Astrocyte (in vitro differentiated cells and primary cell): ENCODE results near the gene MAST2. TPM values are rescaled to one million over a fixed set of nuclear protein-coding genes. Genes with fewer than 3 reads are reported as not detected.
A peak's percentile ranks its signal among the peaks of the same experiment; 100 is the strongest.

Source experiments
- DNase-seq: peaks from one replicate; pipeline ENCODE4 v3.0.0-alpha.2; 2010; ENCODE audit warnings: low read depth
- FAIRE-seq: peaks from 2 replicates; lab custom pipeline; 2011; peaks lifted over from hg19 to GRCh38; lab: Jason Lieb, UNC
- H2AFZ ChIP-seq: 2 replicates; pipeline ENCODE4 v1.6.0; 2012; ENCODE audit warnings: low read depth, low read length, inconsistent platforms
- H3K27ac ChIP-seq: 2 replicates; pipeline ENCODE4 v1.5.1; 2011; ENCODE audit warnings: low read depth, low read length, inconsistent platforms
- H3K27me3 ChIP-seq: 2 replicates; pipeline ENCODE4 v1.6.0; 2011; ENCODE audit warnings: low read length, inconsistent platforms; ENCODE audit not compliant: insufficient read depth
- H3K36me3 ChIP-seq: 2 replicates; pipeline ENCODE4 v1.5.1; 2011; ENCODE audit warnings: low read length, inconsistent platforms; ENCODE audit not compliant: insufficient read depth
- H3K4me1 ChIP-seq: 2 replicates; pipeline ENCODE4 v1.5.1; 2011; ENCODE audit warnings: low read length, inconsistent platforms; ENCODE audit not compliant: insufficient read depth
- H3K4me2 ChIP-seq: 2 replicates; pipeline ENCODE4 v1.6.0; 2012; ENCODE audit warnings: low read length, inconsistent platforms
- H3K4me3 ChIP-seq: 2 replicates; pipeline ENCODE4 v1.5.1; 2011; ENCODE audit warnings: low read depth, mild to moderate bottlenecking, low read length, inconsistent platforms; ENCODE audit not compliant: insufficient read depth
- H3K79me2 ChIP-seq: 2 replicates; pipeline ENCODE4 v1.6.0; 2012; ENCODE audit warnings: mild to moderate bottlenecking, low read length, inconsistent platforms; ENCODE audit not compliant: insufficient read depth
- H3K9ac ChIP-seq: 2 replicates; pipeline ENCODE4 v1.6.0; 2012; ENCODE audit warnings: mild to moderate bottlenecking, low read length, inconsistent platforms
- H3K9me3 ChIP-seq: 2 replicates; pipeline ENCODE4 v1.5.1; 2012; ENCODE audit warnings: low read depth, mild to moderate bottlenecking, low read length, inconsistent platforms; ENCODE audit not compliant: insufficient read depth
- H4K20me1 ChIP-seq: 2 replicates; pipeline ENCODE4 v1.6.0; 2012; ENCODE audit warnings: low read length, inconsistent platforms; ENCODE audit not compliant: insufficient read depth
- H3K27ac Mint-ChIP-seq: one replicate; pipeline ENCODE4 v1.8.0; 2021; ENCODE audit warnings: mild to moderate bottlenecking, mixed read lengths; ENCODE audit not compliant: unreplicated experiment
- H3K27me3 Mint-ChIP-seq: one replicate; pipeline ENCODE4 v1.8.0; 2021; ENCODE audit warnings: low read depth, mixed read lengths; ENCODE audit not compliant: unreplicated experiment
- H3K36me3 Mint-ChIP-seq: one replicate; pipeline ENCODE4 v1.8.0; 2021; ENCODE audit warnings: low read depth, mixed read lengths; ENCODE audit not compliant: unreplicated experiment
- H3K4me1 Mint-ChIP-seq: one replicate; pipeline ENCODE4 v1.8.0; 2021; ENCODE audit warnings: low read depth, mixed read lengths; ENCODE audit not compliant: unreplicated experiment
- H3K4me3 Mint-ChIP-seq: one replicate; pipeline ENCODE4 v1.8.0; 2021; ENCODE audit warnings: mild to moderate bottlenecking, moderate library complexity, mixed read lengths; ENCODE audit not compliant: unreplicated experiment
- H3K9me3 Mint-ChIP-seq: one replicate; pipeline ENCODE4 v1.8.0; 2021; ENCODE audit warnings: mild to moderate bottlenecking, mixed read lengths; ENCODE audit not compliant: unreplicated experiment
- EZH2 ChIP-seq: IDR thresholded peaks from 2 replicates; pipeline ENCODE4 v1.6.1; 2012; ENCODE audit warnings: mild to moderate bottlenecking, low read length, inconsistent platforms; ENCODE audit not compliant: insufficient read depth
- total RNA-seq: library from RNA; stranded (reverse); gene quantifications from 2 replicates; pipeline ENCODE4 v1.2.1, GENCODE V29; 2021
- TF ChIP-seq, protein P1 (sequence below): IDR thresholded peaks from 2 replicates; pipeline ENCODE4 v1.5.1; 2011; ENCODE audit warnings: low read depth, mild to moderate bottlenecking, inconsistent platforms, low read length, moderate library complexity; ENCODE audit not compliant: insufficient read depth

Gene MAST2
- total RNA-seq, 1 donor from 2014 or later: 41.0 TPM

DNA sequence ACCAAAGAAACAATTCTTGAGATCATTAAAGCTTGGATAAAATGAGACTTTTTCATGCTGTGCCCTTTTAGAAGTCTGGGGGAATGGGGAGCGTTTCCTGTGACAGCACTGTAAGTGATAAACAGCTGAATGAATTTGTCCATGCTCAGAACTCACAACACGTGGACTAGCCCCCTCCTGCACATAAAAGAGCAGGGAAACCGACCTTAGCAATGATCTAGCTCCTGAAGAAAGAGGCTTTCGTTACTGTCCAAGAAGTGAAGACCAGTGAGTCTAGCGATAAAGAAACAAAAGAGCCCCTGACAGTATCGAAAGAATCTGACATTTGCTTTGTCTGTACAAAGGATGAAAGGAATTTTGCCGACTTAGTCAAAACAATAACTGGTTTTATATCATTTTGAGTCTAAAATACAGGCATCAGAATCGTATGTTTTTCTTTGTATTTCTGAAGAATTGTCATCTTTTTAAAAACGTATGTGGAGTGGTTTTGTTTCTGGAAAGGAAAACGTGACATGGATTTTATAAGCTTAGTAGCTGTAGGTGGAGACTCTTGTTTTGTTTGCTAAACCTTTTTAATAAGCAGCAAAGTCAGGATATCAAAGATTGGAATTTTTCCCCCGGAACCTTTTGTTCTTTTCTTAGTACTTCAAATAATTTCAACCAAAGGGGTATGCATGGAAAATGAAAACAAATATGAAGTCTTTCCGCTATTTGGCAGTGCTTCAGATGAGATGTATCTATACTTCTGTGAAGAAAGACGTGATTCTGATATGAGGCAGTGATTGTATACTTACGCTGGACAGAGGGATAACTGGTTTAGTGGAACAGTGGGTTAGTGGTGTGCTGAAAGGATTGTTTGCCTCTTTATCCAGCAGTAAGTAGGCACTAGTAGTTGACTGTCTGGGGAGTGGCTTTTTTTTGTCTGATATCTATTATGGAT lies 61.0 kb downstream of the MAST2 start:
- H4K20me1 ChIP-seq: peaks cover 4% of the 10 kb centered on the region
- no peaks in the 10 kb centered on the region for H3K9me3 ChIP-seq
- peak; percentile 17 for FAIRE-seq
- peak overlapping the region; percentile 60 for H3K4me3 ChIP-seq
- H3K27ac ChIP-seq: no peak overlapping the region
- DNase-seq: no peak
- Mint-ChIP-seq H3K27me3 (no peaks in the 10 kb centered on the region), H3K9me3 (peaks cover under 1% of the 10 kb centered on the region), H3K4me3 (peak overlapping the region; percentile 67), H3K27ac (peak overlapping the region; percentile 1), H3K36me3 (peaks cover under 1% of the 10 kb centered on the region), H3K4me1 (peaks cover 28% of the 10 kb centered on the region)
- H3K9ac ChIP-seq: peak overlapping the region; percentile 76
- H3K36me3 ChIP-seq: no peaks in the 10 kb centered on the region
- peaks cover 34% of the 10 kb centered on the region for H3K79me2 ChIP-seq
- H3K27me3 ChIP-seq: no peaks in the 10 kb centered on the region
- peak overlapping the region; percentile 91 for H3K4me2 ChIP-seq
- TF ChIP-seq EZH2: no peak
- TF ChIP-seq, protein P1, sequence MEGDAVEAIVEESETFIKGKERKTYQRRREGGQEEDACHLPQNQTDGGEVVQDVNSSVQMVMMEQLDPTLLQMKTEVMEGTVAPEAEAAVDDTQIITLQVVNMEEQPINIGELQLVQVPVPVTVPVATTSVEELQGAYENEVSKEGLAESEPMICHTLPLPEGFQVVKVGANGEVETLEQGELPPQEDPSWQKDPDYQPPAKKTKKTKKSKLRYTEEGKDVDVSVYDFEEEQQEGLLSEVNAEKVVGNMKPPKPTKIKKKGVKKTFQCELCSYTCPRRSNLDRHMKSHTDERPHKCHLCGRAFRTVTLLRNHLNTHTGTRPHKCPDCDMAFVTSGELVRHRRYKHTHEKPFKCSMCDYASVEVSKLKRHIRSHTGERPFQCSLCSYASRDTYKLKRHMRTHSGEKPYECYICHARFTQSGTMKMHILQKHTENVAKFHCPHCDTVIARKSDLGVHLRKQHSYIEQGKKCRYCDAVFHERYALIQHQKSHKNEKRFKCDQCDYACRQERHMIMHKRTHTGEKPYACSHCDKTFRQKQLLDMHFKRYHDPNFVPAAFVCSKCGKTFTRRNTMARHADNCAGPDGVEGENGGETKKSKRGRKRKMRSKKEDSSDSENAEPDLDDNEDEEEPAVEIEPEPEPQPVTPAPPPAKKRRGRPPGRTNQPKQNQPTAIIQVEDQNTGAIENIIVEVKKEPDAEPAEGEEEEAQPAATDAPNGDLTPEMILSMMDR: no peak
- H2AFZ ChIP-seq: peak overlapping the region; percentile 59
- H3K4me1 ChIP-seq: peaks cover 4% of the 10 kb centered on the region

DNA sequence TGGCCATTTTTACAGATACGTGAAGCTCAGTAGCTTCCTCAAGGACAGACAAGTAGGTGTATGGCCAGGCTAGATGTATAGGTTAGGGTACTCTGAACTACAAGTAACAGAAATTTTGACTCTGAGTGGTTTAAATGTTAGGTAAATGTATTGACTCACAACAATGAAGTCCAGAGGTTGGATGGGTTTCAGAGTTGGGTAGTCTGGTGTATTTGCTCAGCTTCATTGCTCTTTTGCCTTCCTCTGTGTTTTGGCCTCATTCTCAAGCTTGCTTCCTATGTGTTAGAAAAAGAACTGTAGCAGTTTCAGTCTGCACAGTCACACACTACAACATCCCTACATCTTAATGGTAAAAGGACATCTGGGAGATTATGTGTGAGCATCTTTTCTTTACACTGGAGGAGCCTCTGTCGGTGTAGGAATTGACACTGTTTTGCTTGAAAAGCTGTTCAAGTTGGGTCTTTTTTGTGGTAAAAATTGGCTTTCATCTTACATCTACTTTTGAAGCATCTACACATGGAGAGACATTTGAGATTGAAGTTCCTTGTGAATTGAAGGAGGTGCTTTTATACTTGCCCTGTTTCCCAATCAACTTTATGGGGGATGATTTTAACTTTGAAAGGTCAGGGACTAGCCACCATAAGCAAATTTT lies 64.4 kb downstream of the MAST2 start:
- H4K20me1 ChIP-seq: peaks cover 4% of the 10 kb centered on the region
- peaks cover 42% of the 10 kb centered on the region for H3K4me1 Mint-ChIP-seq
- no peak overlapping the region for H3K4me3 Mint-ChIP-seq
- no peaks in the 10 kb centered on the region for H3K27me3 ChIP-seq
- H3K36me3 Mint-ChIP-seq: no peaks in the 10 kb centered on the region
- no peak overlapping the region for H3K27ac Mint-ChIP-seq
- no peak overlapping the region for H3K4me2 ChIP-seq
- no peaks in the 10 kb centered on the region for H3K36me3 ChIP-seq
- no peak for TF ChIP-seq EZH2
- TF ChIP-seq, protein P1: no peak
- H2AFZ ChIP-seq: no peak overlapping the region
- H3K9me3 Mint-ChIP-seq: no peaks in the 10 kb centered on the region
- no peaks in the 10 kb centered on the region for H3K9me3 ChIP-seq
- H3K79me2 ChIP-seq: peaks cover 22% of the 10 kb centered on the region
- H3K4me3 ChIP-seq: no peak overlapping the region
- DNase-seq (no peak), FAIRE-seq (peak; percentile 23)
- H3K4me1 ChIP-seq: peaks cover 14% of the 10 kb centered on the region
- no peak overlapping the region for H3K27ac ChIP-seq
- no peaks in the 10 kb centered on the region for H3K27me3 Mint-ChIP-seq
- no peak overlapping the region for H3K9ac ChIP-seq
